GM21390 (cell line): ENCODE measurements around the gene SDHC.
A peak's percentile ranks its signal among the peaks of the same experiment; 100 is the strongest.

Source experiments
- ATAC-seq: cut with Tn5 transposase; IDR thresholded peaks from one replicate; pipeline ENCODE4 v1.9.1; 2021; ENCODE audit not compliant: unreplicated experiment

The SDHC gene

GRCh38 chr1:161314201-161314981 is at the start of gene SDHC:
SDHC (plus strand) TSS chr1:161314381; CDS start chr1:161314406, 25 bp downstream.
- peak; percentile 96 for ATAC-seq

DNA sequence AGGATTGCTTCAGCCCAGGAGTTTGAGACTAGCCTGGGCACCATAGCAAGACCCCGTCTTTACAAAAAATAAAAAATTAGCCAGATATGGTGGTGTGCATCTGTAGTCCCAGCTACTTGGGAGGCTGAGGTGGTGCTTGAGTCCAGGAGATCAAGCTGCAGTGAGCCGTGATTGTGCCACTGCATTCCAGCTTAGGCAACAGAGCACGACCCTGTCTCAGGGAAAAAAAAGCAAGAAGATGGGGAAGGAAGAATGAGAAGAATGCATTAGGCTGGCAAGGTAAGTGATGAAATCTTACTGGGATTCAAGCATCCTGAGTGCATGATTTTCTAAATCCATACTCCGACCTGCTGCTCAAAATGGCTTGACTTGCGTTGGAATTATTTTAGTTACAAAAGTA is 48.9 kb upstream of the SDHC start:
- no peak for ATAC-seq

- ATAC-seq = no peak
Measured at GRCh38 chr1:161266202-161266601, 48.0 kb upstream of the SDHC start.

DNA sequence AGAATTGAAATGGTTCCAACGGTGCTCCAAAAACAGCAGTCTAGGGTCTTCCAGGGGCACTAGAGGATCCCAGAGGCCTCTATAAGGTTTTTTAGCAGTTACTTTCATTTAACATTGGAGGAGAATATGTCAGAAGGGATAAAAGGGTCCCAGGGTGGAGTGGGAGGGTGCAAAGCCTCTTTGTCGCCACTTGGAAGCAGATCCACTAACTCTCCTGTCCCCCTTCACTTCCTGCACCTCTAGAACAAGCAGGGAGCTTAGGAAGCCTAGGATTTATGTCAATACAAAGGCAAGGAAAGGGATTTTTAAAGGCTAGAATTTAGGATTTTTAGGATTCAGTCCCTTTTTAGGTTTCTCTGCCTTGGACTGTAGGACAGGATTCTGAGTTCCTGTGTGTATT is 47.3 kb upstream of the SDHC start:
- ATAC-seq = no peak

GRCh38 chr1:161267321-161267720 is 46.9 kb upstream of the SDHC start:
- ATAC-seq = no peak

DNA sequence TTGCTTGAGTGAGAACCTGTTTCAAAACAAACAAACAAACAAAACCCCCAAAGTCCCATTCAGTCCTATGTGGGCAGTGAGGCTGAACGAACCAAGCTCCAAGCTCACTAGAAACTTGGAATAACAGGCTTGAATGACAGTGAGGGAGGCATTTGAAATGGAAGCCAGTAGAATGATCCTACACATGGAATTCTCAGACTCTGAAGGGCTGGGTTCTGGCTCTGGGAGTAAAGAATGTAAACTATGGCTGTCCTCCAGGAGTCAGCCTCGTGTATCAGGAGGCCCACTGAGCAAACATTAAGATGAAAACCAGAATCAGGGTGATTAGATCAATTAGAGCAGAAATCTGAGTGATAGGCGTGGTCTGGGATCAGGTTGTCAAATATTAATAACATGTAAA is 40.8 kb upstream of the SDHC start:
- no peak for ATAC-seq

DNA sequence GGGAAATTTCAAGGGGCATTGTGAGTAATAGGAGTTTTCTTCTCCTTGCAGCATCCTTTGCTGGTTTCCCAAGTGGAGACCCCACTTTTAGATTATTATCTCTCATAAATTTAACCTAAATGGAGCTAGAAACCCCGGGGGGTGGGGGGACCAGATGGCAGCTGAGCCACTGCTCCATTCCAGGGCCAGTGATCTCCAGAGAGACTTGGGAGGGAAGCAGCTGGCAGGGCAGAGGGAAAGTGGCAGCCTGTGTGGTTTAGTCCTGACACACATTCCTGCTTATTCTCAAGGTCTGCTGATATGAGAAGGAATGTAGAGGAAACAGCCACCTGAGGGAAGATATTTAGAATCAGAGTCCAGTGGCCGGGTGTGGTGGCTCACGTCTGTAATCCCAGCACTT is 39.3 kb upstream of the SDHC start:
- no peak for ATAC-seq

GRCh38 chr1:161282991-161283390 is 31.2 kb upstream of the SDHC start:
- ATAC-seq = no peak

GRCh38 chr1:161285113-161285512 is 29.1 kb upstream of the SDHC start:
- no peak for ATAC-seq

- ATAC-seq = no peak
Measured at GRCh38 chr1:161285521-161285920, 28.7 kb upstream of the SDHC start.

DNA sequence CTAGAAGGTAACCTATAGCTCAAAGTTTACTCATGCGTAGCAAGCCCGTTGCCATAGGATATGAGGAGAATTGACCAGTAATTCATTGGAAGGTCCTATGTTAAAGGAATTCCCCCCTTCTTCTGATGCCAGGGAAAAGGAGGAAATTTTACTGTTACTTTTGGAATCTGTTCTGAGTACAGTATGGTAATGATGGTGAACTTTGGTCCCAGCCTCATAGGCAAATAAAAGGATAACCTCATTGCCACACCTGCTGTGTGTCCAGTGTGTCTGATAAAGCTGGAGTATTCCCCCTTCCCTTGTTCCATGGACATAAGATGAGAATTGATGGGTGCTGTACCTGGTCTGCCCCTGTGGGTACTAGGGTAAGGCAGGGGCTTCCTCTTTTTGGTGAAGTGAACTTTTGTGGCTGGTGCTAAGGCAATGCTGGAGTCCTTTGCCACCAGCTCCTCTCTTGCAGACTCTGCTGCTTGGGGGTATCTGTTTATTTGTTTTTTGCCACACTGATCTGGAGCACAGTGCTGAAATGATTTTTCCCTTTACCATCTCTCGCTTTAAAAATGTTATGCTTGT is 26.6 kb upstream of the SDHC start:
- no peak for ATAC-seq

DNA sequence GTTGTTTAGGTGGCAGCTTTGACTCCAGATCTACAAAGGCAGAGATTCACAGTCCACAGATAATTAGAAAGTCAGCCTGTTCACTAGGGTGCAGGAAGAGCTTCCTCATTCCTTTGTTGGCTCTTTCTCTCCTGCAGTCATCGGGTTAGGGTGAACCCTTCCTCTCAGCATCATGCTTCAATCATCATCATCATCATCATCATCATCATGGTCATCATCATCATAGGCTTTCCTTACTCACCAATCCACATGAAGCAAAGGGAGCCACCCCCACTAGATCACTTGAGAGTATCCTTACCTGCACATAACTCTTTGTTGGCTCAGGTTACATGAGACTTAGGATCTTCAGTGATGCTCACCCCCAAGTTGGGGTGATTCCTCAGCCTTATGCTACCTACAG is 23.4 kb upstream of the SDHC start:
- no peak for ATAC-seq

GRCh38 chr1:161297415-161297814 is 16.8 kb upstream of the SDHC start:
- ATAC-seq = no peak

DNA sequence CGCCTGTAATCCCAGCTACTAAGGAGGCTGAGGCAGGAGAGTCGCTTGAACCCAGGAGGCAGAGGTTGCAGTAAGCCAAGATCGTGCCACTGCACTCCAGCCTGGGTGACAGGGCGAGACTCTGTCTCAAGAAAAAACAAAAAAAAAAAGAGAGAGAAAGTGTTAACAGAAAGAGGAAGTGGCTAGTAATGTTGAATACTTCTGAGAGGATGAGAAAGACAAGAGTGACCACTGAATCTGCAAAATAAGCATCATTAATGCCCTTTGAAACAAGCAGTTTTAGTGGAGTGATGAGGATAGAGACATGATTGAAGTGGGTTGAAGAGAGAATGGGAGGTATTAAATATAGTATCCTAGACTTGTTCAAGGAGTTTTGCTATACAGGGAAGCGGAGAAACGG is 16.1 kb upstream of the SDHC start:
- ATAC-seq = no peak

- no peak for ATAC-seq
Measured at GRCh38 chr1:161299347-161299746, 14.8 kb upstream of the SDHC start.

DNA sequence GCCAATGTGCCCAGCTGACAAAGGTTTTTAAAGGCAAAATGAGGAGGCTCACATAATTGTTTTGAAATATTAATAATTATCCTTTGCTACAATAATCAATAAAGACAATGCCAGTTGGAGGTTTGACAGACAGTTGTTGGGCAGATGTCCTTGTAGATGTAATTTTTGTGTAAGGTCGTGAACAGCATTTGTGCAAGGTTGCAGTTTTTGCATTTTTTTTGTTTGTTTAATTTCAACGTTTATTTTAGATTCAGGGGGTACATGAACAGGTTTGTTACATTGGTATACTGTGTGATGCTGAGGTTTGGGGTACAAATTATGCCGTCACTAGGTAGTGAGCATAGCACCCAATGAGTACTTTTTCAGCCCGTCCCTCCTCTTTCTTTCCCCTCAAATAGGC is 13.7 kb upstream of the SDHC start:
- ATAC-seq = no peak

DNA sequence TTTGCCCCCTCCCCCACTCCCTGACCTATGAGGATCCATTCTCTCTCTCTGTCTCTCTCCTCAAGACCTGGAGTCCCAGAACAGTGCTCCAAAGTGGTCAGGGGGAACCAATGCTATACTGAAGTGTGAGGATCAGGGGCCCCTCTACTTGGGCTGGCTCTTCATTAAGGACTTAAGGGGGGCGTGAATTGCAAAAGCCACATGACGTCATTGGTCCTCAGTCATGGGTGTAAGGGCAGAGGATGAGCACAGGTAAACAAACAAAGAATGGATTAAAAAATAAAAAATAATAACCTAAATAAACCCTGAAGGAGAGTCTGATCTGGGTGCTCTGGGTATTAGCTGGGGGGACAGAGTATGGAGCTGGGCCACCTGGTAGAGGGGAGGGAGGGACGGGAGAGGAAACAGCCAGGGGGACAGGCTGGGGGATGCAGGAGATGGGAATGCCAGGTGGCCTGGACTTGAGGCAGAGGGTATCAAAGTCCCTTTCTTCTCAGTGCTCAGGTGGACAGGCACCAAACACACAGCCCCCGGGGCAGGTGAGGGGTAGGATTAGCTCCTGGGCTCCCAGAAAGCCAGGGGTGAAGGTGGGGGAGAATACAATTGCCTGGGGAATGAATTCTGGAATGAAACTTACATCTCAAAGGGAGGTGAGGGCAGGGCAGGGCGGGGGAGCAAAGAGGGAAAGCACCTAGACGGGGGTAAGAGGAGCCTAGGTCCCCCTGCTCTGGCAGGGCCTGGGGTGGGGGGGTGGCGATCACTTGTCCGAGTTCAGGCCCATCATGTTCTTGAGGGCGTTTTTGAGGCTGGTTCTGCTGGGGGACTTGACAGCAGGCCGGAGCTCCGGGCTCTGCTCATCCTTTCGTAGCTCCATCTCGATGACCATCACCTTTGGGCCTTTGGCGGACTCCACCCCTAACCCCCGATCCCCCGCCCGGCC is 9.0 kb upstream of the SDHC start:
- ATAC-seq = no peak

DNA sequence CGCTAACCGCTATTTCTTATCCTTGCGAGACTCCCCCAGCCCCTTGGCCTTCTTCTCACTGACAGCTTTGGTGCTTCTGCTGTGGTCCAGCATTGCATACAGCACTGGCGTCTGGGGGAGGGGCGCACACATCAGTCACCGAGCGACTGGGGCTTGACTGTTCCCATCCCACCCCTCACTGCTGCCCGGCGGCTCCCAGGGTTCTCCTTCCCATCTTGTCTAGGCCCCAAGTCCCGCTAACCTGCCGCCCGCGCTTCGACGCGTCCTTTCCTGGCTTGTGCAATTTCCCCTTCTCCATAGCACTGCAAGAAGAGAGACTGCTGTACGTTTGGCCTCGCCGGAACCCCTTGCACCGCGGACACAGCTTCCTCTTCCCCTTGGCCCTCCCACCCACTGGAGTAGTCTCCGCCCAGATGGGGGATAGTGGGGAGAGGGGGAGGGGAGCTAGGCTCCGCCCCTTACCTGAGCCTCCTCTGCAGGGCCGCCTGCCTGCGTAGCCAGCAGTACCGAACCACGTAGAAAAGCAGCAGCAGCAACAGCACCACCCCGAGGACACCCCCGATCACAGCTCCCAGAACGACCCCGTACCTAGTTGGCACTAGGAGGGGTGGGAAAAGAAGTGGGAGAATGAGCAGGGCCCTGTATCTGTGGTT is 8.2 kb upstream of the SDHC start:
- ATAC-seq = peak; percentile 80

DNA sequence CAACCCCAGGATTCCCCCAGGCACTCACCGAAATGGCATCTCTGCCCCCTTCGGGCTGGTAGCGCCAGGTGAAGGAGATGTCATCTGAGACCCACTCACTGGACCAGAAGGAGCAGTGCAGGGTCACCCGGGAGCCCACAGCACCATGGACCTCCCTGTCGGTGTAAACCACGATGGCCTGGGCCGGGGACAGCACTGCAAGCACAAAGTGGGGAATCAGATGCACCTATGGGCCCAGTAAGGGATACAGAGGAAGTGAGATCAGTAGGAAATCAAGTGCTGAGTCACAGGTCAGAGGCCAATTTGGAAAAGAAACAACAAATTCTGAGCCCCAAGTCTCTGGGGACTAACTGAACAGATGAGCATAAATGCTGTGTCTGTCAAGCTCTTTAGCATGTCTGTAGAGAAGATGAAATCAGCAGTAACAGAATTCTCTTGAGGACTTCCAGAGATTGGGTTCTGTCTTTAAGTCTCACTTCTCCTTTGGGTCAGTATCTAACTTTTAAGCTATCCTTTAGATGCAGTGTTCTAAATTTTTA is 6.9 kb upstream of the SDHC start:
- ATAC-seq = no peak

GRCh38 chr1:161307892-161308638 is 6.1 kb upstream of the SDHC start:
- no peak for ATAC-seq
